Astrocyte (in vitro differentiated cells and primary cell): ENCODE results near the gene TSPAN4.

Source experiments
- EZH2 ChIP-seq: IDR thresholded peaks from 2 replicates; pipeline ENCODE4 v1.6.1; 2012; ENCODE audit warnings: mild to moderate bottlenecking, low read length, inconsistent platforms; ENCODE audit not compliant: insufficient read depth
- TF ChIP-seq, protein P1 (sequence below): IDR thresholded peaks from 2 replicates; pipeline ENCODE4 v1.5.1; 2011; ENCODE audit warnings: low read depth, mild to moderate bottlenecking, inconsistent platforms, low read length, moderate library complexity; ENCODE audit not compliant: insufficient read depth

- TF ChIP-seq, protein P1, sequence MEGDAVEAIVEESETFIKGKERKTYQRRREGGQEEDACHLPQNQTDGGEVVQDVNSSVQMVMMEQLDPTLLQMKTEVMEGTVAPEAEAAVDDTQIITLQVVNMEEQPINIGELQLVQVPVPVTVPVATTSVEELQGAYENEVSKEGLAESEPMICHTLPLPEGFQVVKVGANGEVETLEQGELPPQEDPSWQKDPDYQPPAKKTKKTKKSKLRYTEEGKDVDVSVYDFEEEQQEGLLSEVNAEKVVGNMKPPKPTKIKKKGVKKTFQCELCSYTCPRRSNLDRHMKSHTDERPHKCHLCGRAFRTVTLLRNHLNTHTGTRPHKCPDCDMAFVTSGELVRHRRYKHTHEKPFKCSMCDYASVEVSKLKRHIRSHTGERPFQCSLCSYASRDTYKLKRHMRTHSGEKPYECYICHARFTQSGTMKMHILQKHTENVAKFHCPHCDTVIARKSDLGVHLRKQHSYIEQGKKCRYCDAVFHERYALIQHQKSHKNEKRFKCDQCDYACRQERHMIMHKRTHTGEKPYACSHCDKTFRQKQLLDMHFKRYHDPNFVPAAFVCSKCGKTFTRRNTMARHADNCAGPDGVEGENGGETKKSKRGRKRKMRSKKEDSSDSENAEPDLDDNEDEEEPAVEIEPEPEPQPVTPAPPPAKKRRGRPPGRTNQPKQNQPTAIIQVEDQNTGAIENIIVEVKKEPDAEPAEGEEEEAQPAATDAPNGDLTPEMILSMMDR, result no peak
- TF ChIP-seq EZH2, result no peak
These were observed 14.0 kb upstream of the TSPAN4 start for GRCh38 chr11:828506-829175.
